KMS-11 (cell line): ENCODE results near the gene CAPRIN2.

Experiments
- H2AFZ ChIP-seq: fragments of 200-600 bp; sonication (generic); 2 replicates; pipeline ENCODE4 v1.6.1; 2016; ENCODE audit warnings: antibody characterized with exemption, mixed run types, low read depth
- H3K27ac ChIP-seq: fragments of 200-600 bp; sonication (generic); 2 replicates; pipeline ENCODE4 v1.6.1; 2016; ENCODE audit warnings: mild to moderate bottlenecking, mixed run types
- H3K27me3 ChIP-seq: fragments of 200-600 bp; sonication (generic); 2 replicates; pipeline ENCODE4 v1.6.1; 2017; ENCODE audit warnings: mild to moderate bottlenecking, low read depth, mixed run types, moderate library complexity; ENCODE audit not compliant: insufficient read depth
- H3K36me3 ChIP-seq: fragments of 200-600 bp; sonication (generic); 2 replicates; pipeline ENCODE4 v1.6.1; 2017; ENCODE audit warnings: mild to moderate bottlenecking, mixed run types; ENCODE audit not compliant: insufficient read depth
- H3K4me1 ChIP-seq: fragments of 200-600 bp; sonication (generic); 2 replicates; pipeline ENCODE4 v1.6.1; 2016; ENCODE audit warnings: mild to moderate bottlenecking, low read depth, mixed run types; ENCODE audit not compliant: poor library complexity, severe bottlenecking
- H3K4me2 ChIP-seq: fragments of 200-600 bp; sonication (generic); 2 replicates; pipeline ENCODE4 v1.7.0; 2016; ENCODE audit warnings: mild to moderate bottlenecking, mixed run types
- H3K4me3 ChIP-seq: fragments of 200-600 bp; sonication (generic); IDR thresholded peaks from 2 replicates; pipeline ENCODE4 v1.6.1; 2017; ENCODE audit warnings: low read depth, low read length, mixed read lengths; ENCODE audit not compliant: insufficient read depth
- H3K79me2 ChIP-seq: fragments of 200-600 bp; sonication (generic); 2 replicates; pipeline ENCODE4 v1.6.1; 2016; ENCODE audit warnings: low read depth, mixed run types; ENCODE audit not compliant: insufficient read depth
- H3K9ac ChIP-seq: fragments of 200-600 bp; sonication (generic); 2 replicates; pipeline ENCODE4 v1.6.1; 2016; ENCODE audit warnings: mild to moderate bottlenecking, mixed run types
- H4K20me1 ChIP-seq: fragments of 200-600 bp; sonication (generic); 2 replicates; pipeline ENCODE4 v1.6.1; 2016; ENCODE audit warnings: mild to moderate bottlenecking, mixed run types; ENCODE audit not compliant: insufficient read depth
- CTCF ChIP-seq: fragments of 200-600 bp; sonication (generic); conservative IDR thresholded peaks from 2 replicates; pipeline ENCODE4 v1.6.1; 2017; ENCODE audit warnings: low read depth, mild to moderate bottlenecking, antibody characterized with exemption, low read length, moderate library complexity, mixed read lengths

Gene CAPRIN2

GRCh38 chr12:30774599-30774998 is 19.8 kb upstream of the CAPRIN2 start:
- H3K79me2 ChIP-seq, result no peaks in the 10 kb centered on the region
- no peaks in the 10 kb centered on the region for H3K27me3 ChIP-seq
- H2AFZ ChIP-seq, result no peak overlapping the region
- H3K36me3 ChIP-seq, result no peaks in the 10 kb centered on the region
- no peak overlapping the region for H3K4me3 ChIP-seq
- H3K9ac ChIP-seq, result no peak overlapping the region
- no peaks in the 10 kb centered on the region for H3K4me1 ChIP-seq
- no peak overlapping the region for H3K4me2 ChIP-seq
- no peak for TF ChIP-seq CTCF
- H3K27ac ChIP-seq, result no peak overlapping the region
- H4K20me1 ChIP-seq, result no peaks in the 10 kb centered on the region

GRCh38 chr12:30769802-30770201 is 15.1 kb upstream of the CAPRIN2 start:
- Histone ChIP-seq H3K9ac (no peak overlapping the region), H3K36me3 (no peaks in the 10 kb centered on the region), H2AFZ (no peak overlapping the region), H4K20me1 (no peaks in the 10 kb centered on the region), H3K4me1 (no peaks in the 10 kb centered on the region), H3K79me2 (no peaks in the 10 kb centered on the region), H3K27ac (no peak overlapping the region), H3K27me3 (no peaks in the 10 kb centered on the region), H3K4me2 (no peak overlapping the region), H3K4me3 (no peak overlapping the region)
- TF ChIP-seq CTCF, result no peak

- H3K79me2 ChIP-seq, result no peaks in the 10 kb centered on the region
- H3K4me1 ChIP-seq, result no peaks in the 10 kb centered on the region
- H3K27ac ChIP-seq, result no peak overlapping the region
- H3K27me3 ChIP-seq, result no peaks in the 10 kb centered on the region
- H3K4me3 ChIP-seq, result no peak overlapping the region
- H3K9ac ChIP-seq, result no peak overlapping the region
- no peaks in the 10 kb centered on the region for H4K20me1 ChIP-seq
- H3K4me2 ChIP-seq, result no peak overlapping the region
- no peaks in the 10 kb centered on the region for H3K36me3 ChIP-seq
- no peak overlapping the region for H2AFZ ChIP-seq
- no peak for TF ChIP-seq CTCF
These were observed 9.5 kb upstream of the CAPRIN2 start for GRCh38 chr12:30764251-30764650.

- H4K20me1 ChIP-seq, result no peaks in the 10 kb centered on the region
- H3K27me3 ChIP-seq, result no peaks in the 10 kb centered on the region
- no peaks in the 10 kb centered on the region for H3K36me3 ChIP-seq
- no peak overlapping the region for H3K4me3 ChIP-seq
- no peak overlapping the region for H3K9ac ChIP-seq
- no peaks in the 10 kb centered on the region for H3K79me2 ChIP-seq
- no peak for TF ChIP-seq CTCF
- no peak overlapping the region for H3K4me2 ChIP-seq
- H3K4me1 ChIP-seq, result no peaks in the 10 kb centered on the region
- H3K27ac ChIP-seq, result no peak overlapping the region
- H2AFZ ChIP-seq, result no peak overlapping the region
These were observed 8.3 kb upstream of the CAPRIN2 start for GRCh38 chr12:30763053-30763452.

GRCh38 chr12:30761730-30762129 is 7.0 kb upstream of the CAPRIN2 start:
- Histone ChIP-seq H3K27ac (no peak overlapping the region), H3K4me1 (no peaks in the 10 kb centered on the region), H3K4me3 (no peak overlapping the region), H3K9ac (no peak overlapping the region), H3K79me2 (no peaks in the 10 kb centered on the region), H3K36me3 (no peaks in the 10 kb centered on the region), H3K27me3 (no peaks in the 10 kb centered on the region), H3K4me2 (no peak overlapping the region), H4K20me1 (no peaks in the 10 kb centered on the region), H2AFZ (no peak overlapping the region)
- TF ChIP-seq CTCF, result no peak
